Erythroblast (primary cell): ENCODE measurements around the gene TMPRSS4.

Source experiments
- DNase-seq, 2 experiments: peaks; one replicate each; lab custom pipeline; 2025; lab: John Stamatoyannopoulos, UW
- GATA1 ChIP-seq: IDR thresholded peaks from 2 replicates; pipeline ENCODE4 v1.6.1; 2011; ENCODE audit warnings: low read depth, mild to moderate bottlenecking, control low read depth, low read length, moderate library complexity
- POLR2A ChIP-seq: IDR thresholded peaks from 2 replicates; pipeline ENCODE4 v1.6.1; 2011; ENCODE audit warnings: mild to moderate bottlenecking, low read length

The TMPRSS4 gene

GRCh38 chr11:118074785-118075184 is 2.1 kb upstream of the TMPRSS4 start:
- TF ChIP-seq GATA1 (no peak), POLR2A (no peak)
- no peak for DNase-seq

DNA sequence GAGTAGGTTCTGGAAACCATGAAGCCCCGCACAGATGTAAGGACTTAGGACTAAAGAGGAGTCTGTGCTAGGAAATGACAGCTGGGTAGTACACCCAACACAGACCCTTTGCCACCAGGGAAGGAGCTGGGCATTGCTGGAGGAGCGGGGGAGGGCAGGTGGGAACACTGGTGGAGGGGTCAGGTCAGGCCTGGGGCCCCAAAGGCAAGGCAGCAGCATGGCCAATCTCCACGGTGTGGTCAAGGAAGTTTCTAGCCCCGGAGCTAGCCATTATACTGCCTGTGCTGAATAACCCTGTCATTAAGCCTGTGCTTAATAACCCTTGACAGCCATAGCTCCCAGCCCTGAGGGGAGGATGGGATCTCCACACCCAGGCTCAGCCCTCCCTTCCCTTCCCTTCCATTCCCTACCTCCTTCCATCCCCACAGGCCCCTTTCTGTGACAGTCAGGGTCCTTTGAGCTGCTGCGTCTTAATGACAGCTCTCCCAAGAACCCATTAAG is 2.1 kb downstream of the TMPRSS4 start:
- DNase-seq = no peak

DNA sequence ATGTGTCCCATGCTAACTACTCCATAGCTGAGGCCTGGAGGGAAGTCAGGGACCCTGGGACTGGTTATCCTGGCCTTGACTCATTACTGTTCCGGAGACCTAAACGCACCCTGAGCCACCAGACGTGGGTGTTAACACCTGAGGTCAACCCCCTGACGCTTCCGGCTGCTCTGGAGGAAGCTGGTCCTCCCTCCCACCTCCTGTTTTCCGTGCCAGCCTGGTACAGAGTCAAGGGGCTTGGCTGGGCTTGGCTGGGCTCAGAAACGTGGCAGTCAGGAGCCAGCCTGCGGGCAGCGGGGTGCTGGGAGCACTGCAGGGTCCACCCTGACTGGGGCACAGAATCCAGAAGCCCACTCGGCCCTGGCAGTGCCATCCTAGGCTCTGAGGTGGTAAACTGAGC is 2.6 kb downstream of the TMPRSS4 start:
- no peak for DNase-seq
- no peak for TF ChIP-seq GATA1
- TF ChIP-seq POLR2A = no peak

More for the DNA sequence above, 2.1 kb downstream of the TMPRSS4 start:
- TF ChIP-seq GATA1 (no peak), POLR2A (no peak)

- TF ChIP-seq POLR2A (no peak), GATA1 (no peak)
- DNase-seq = no peak
Observed at GRCh38 chr11:118080296-118080695, 3.4 kb downstream of the TMPRSS4 start.

DNA sequence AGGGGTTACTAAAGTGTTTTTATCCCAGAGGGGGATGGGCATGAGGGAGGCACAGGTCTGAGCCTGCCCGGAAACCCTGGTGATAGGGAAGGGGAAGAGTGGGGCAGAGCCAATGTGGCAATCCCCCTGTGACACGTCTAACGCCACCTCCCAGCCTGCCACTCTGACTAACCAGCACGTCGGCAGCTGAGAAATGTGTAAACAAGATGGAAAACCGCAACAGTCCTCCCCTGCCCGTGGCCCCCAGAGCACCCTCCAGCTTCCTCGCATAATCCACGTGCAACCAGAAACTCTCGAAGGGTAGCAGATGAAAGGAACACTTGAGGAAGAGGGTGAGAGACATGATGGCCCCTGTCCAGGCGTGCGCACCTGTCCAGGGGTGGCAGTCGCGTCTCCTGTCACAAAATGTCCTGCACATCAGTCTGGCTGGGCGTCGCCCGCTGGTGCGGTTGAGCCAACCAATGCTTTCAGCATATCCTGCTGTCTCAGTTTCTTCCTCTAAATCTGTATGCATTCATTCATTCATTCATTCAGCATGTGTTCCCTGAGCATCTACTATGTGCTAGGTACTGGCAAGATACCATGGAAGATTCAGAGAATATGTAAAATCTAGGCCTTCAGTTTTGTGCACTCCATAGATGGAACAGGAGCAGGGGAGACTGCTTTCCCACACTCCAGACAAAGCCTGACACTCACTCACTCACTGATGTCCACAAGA is 4.5 kb downstream of the TMPRSS4 start:
- TF ChIP-seq POLR2A = no peak
- no peak for TF ChIP-seq GATA1

DNA sequence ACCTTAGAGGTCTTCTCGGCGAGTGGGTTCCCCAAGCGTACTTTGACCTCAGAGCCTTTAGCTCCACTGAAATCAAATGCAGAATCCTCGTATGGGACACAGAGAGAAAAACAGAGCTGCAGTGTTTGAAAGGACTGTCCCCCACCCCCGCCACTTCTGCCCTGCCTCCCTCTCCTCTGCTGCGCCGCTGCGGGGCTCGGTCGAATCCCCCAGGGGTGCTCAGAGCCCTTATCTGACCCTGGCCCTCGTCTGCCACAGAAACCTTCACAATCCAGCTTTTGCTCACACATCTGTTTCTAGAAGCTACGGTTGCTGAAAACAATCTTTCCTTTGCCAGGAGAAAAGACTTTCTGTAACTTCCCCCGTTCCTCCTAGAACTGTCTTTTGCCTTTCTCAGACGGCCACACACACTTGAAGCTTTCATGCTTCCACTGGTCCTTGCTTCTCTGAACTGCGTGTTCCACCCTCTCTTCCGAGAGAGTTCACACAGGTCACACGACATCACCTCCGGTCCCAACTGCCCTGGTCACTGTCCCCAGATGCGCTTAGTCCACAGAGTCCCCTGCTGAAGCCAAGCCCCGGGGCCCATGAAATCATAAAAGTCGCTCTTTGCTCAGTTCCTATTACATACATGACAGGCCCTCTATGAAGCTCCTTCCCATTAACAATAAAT is 6.1 kb downstream of the TMPRSS4 start:
- TF ChIP-seq GATA1 = no peak
- TF ChIP-seq POLR2A = no peak
- no peak for DNase-seq

More for the DNA sequence above, 4.5 kb downstream of the TMPRSS4 start:
- DNase-seq = no peak

GRCh38 chr11:118084247-118084646 is 7.4 kb downstream of the TMPRSS4 start:
- DNase-seq = no peak
- TF ChIP-seq GATA1 (no peak), POLR2A (no peak)

DNA sequence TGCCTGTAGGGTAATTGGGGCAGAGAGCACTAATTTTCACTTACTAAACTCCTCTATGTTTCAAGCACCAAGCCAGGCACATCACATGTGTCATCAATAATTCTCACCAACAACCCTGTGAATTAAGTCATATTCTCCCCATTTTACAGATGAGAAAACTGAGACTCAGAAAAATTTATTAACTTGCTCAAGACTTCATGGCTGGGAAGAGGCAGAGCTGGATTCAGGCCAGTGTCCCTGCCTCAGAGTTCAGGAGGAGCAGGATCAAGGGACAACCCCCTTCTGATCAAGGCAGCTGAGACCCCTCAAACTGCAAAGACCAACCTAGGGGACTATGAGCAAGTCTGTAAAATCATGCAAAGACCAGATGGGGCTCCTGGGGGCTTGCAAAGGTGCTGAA is 7.8 kb downstream of the TMPRSS4 start:
- TF ChIP-seq GATA1 (no peak), POLR2A (no peak)
- DNase-seq = no peak

GRCh38 chr11:118086913-118087768 is 10.3 kb downstream of the TMPRSS4 start, which contains the start of gene SMIM35:
TSS of gene SMIM35 (minus strand) at chr11:118086963. CDS start at chr11:118086757, 206 bp downstream.
- no peak for DNase-seq
- TF ChIP-seq GATA1 = no peak
- TF ChIP-seq POLR2A = no peak

DNA sequence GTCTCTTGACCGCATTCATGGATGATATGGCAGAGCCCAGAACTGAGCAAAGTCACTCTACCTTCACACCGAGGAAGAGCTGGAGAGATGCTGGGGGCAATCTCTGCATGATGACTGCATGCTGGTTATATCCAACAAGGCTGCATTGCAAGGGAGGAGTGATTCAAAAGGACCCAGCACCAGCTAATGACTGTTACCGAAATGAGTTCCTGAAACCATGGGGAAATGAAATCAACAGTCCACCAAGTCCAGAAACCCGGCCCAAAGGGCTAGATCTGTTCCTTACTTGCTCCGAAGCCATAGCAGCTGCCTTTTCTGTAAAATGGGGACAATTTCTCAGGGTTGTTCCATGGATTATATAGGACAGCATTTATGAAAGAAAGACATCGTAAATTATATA is 11.1 kb downstream of the TMPRSS4 start:
- DNase-seq = no peak
- no peak for TF ChIP-seq POLR2A
- no peak for TF ChIP-seq GATA1

GRCh38 chr11:118088531-118088930 is 11.7 kb downstream of the TMPRSS4 start:
- no peak for DNase-seq
- TF ChIP-seq POLR2A (no peak), GATA1 (no peak)

DNA sequence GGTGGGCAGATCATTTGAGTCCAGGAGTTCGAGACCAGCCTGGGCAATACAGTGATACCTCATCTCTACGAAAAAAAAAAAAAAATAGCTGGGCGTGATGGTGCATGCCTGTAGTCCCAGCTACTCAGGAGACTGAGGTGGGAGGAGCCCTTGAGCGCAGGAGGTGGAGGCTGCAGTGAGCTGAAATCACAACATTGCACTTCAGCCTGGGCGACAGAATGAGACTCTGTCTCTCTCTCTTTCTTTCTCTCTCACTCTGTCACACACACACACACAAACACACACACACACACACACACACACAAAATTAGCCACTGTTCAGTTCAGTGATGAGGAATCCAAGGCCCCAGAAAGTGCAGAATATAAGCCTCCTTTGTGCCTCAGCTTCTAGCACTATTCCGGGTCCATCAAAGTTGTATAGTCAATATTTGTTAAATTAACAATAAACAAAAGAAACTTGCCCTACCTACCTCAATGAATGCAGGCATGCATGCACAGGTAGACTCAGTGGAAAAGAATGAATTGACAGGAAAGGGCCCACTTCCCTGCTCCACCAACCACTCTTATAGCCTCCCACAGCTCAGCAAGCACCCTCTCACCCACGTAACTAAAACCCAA is 13.8 kb downstream of the TMPRSS4 start:
- no peak for TF ChIP-seq POLR2A

GRCh38 chr11:118091690-118092089 is 14.8 kb downstream of the TMPRSS4 start:
- no peak for DNase-seq
- TF ChIP-seq GATA1 = no peak
- TF ChIP-seq POLR2A = no peak

More for the DNA sequence above, 13.8 kb downstream of the TMPRSS4 start:
- DNase-seq = no peak
